ENCODE measurements around the gene SEC22A. TPM values are rescaled to one million over a fixed set of nuclear protein-coding genes. Genes with fewer than 3 reads are reported as not detected.

The SEC22A gene
- total and polyA plus RNA-seq, 5 donors from 2014 or later: 14.9 to 23.1 (median 20.1) TPM

DNA sequence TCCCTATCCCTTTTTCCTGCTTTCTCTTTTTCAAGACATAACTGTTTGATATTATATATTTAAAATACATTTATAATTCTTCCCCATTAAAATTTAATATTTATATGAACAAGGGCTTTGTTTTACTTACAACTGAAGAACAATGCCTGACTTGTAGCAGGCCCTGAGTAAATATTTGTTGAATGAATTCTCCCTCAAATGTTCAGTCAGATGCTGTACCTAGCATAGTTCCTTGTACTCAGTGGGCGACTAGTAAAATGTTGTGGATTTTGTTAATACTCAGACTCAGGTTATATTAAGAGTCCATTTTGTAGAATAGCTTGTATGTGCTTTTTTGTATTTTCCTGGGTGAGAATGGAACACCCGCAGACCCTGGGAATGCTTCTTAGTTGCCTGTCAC lies 69.1 kb downstream of the SEC22A start:
- peaks cover 2 to 13% (median 5%) of the 10 kb centered on the region in 4 donors for H3K4me1 Mint-ChIP-seq
- Histone ChIP-seq H3K27ac (ENCODE audit: insufficient read depth, low read length, poor library complexity, severe bottlenecking) (no peak overlapping the region), H3K4me1 (ENCODE audit: control insufficient read depth, insufficient read depth, low read length, poor library complexity, severe bottlenecking) (no peaks in the 10 kb centered on the region), H3K36me3 (ENCODE audit: control insufficient read depth, insufficient read depth, low read length) (peaks cover 17% of the 10 kb centered on the region), H3K9me3 (ENCODE audit: control insufficient read depth in 2 of 2, low read length in 2 of 2) (no peaks in the 10 kb centered on the region), H3K4me3 (ENCODE audit: low read depth, low read length) (no peak overlapping the region), H3K27me3 (ENCODE audit: control insufficient read depth, insufficient read depth, low read length) (no peaks in the 10 kb centered on the region)
- peaks cover 0 to 1% (median 0%) of the 10 kb centered on the region in 7 donors for H3K9me3 Mint-ChIP-seq
- no peak overlapping the region for H3K27ac Mint-ChIP-seq
- peaks cover 45% of the 10 kb centered on the region for H3K36me3 Mint-ChIP-seq
- no peaks in the 10 kb centered on the region for H3K27me3 Mint-ChIP-seq
- no peak for DNase-seq
- ATAC-seq (ENCODE audit: low read depth in 2 of 2): no peak
- no peak overlapping the region for H3K4me3 Mint-ChIP-seq

DNA sequence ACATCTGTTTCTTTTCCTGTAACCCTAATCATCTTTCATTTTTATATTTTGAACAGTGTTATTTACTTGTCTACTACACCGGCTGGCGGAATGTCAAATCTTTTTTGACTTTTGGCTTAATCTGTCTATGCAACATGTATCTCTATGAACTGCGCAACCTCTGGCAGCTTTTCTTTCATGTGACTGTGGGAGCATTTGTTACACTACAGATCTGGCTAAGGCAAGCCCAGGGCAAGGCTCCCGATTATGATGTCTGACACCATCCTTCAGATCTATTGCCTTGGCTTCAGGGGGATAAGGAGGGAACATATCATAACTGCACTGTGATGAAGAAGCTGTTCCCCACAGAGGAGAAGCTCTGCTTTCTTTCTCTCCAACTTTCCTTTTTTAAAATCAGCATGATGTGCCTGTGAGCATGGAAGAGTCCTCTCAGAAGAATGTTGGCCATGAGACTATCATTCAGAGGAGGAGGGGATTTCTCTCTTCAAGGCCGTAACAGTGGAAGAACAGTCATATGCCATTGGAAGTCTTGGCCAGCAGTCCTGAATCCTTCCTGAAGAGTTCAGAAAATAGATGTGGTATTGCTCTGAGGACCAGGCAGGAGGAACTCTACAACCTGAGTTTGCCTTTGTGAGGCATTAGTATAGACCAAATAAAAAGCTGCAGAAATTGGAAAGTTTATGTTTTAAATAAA lies 69.9 kb downstream of the SEC22A start:
- Histone ChIP-seq H3K4me3 (ENCODE audit: low read depth, low read length) (no peak overlapping the region), H3K27me3 (ENCODE audit: control insufficient read depth, insufficient read depth, low read length) (no peaks in the 10 kb centered on the region), H3K27ac (ENCODE audit: insufficient read depth, low read length, poor library complexity, severe bottlenecking) (no peak overlapping the region), H3K36me3 (ENCODE audit: control insufficient read depth, insufficient read depth, low read length) (peaks cover 17% of the 10 kb centered on the region), H3K4me1 (ENCODE audit: control insufficient read depth, insufficient read depth, low read length, poor library complexity, severe bottlenecking) (no peaks in the 10 kb centered on the region), H3K9me3 (ENCODE audit: control insufficient read depth in 2 of 2, low read length in 2 of 2) (no peaks in the 10 kb centered on the region)
- Mint-ChIP-seq H3K27me3 (no peaks in the 10 kb centered on the region), H3K4me3 (no peak overlapping the region), H3K9me3 (no peaks in the 10 kb centered on the region), H3K27ac (no peak overlapping the region), H3K36me3 (peaks cover 37% of the 10 kb centered on the region), H3K4me1 (peaks cover 0 to 5% (median 1%) of the 10 kb centered on the region in 4 donors)
- no peak for DNase-seq
- no peak for ATAC-seq (ENCODE audit: low read depth in 2 of 2)

GRCh38 chr3:123272547-123272946 lies 70.8 kb downstream of the SEC22A start:
- Mint-ChIP-seq H3K9me3 (no peaks in the 10 kb centered on the region), H3K27me3 (no peaks in the 10 kb centered on the region)
- no peak for DNase-seq

GRCh38 chr3:123275691-123276090 lies 73.9 kb downstream of the SEC22A start:
- Histone ChIP-seq H3K4me1 (ENCODE audit: control insufficient read depth, insufficient read depth, low read length, poor library complexity, severe bottlenecking) (no peaks in the 10 kb centered on the region), H3K27ac (ENCODE audit: insufficient read depth, low read length, poor library complexity, severe bottlenecking) (no peak overlapping the region), H3K36me3 (ENCODE audit: control insufficient read depth, insufficient read depth, low read length) (peaks cover 12% of the 10 kb centered on the region), H3K27me3 (ENCODE audit: control insufficient read depth, insufficient read depth, low read length) (no peaks in the 10 kb centered on the region), H3K4me3 (ENCODE audit: low read depth, low read length) (no peak overlapping the region), H3K9me3 (ENCODE audit: control insufficient read depth in 2 of 2, low read length in 2 of 2) (no peaks in the 10 kb centered on the region)
- no peak for DNase-seq
- peaks cover 23% of the 10 kb centered on the region for H3K36me3 Mint-ChIP-seq
- peaks cover 0 to 1% (median 0%) of the 10 kb centered on the region in 7 donors for H3K9me3 Mint-ChIP-seq
- no peak overlapping the region for H3K27ac Mint-ChIP-seq
- ATAC-seq (ENCODE audit: low read depth in 2 of 2): no peak
- H3K27me3 Mint-ChIP-seq: no peaks in the 10 kb centered on the region
- no peak overlapping the region for H3K4me3 Mint-ChIP-seq
- H3K4me1 Mint-ChIP-seq: peaks cover 0 to 2% (median 0%) of the 10 kb centered on the region in 4 donors

More at GRCh38 chr3:123272547-123272946, 70.8 kb downstream of the SEC22A start:
- H3K27ac Mint-ChIP-seq: no peak overlapping the region
- H3K4me3 ChIP-seq (ENCODE audit: low read depth, low read length): no peak overlapping the region
- H3K9me3 ChIP-seq (ENCODE audit: control insufficient read depth in 2 of 2, low read length in 2 of 2): no peaks in the 10 kb centered on the region
- no peak for ATAC-seq (ENCODE audit: low read depth in 2 of 2)
- H3K4me1 Mint-ChIP-seq: peaks cover 0 to 4% (median under 1%) of the 10 kb centered on the region in 4 donors
- no peaks in the 10 kb centered on the region for H3K4me1 ChIP-seq (ENCODE audit: control insufficient read depth, insufficient read depth, low read length, poor library complexity, severe bottlenecking)
- peaks cover 28% of the 10 kb centered on the region for H3K36me3 Mint-ChIP-seq
- no peak overlapping the region for H3K4me3 Mint-ChIP-seq
- H3K27me3 ChIP-seq (ENCODE audit: control insufficient read depth, insufficient read depth, low read length): no peaks in the 10 kb centered on the region
- no peak overlapping the region for H3K27ac ChIP-seq (ENCODE audit: insufficient read depth, low read length, poor library complexity, severe bottlenecking)
- H3K36me3 ChIP-seq (ENCODE audit: control insufficient read depth, insufficient read depth, low read length): peaks cover 17% of the 10 kb centered on the region

DNA sequence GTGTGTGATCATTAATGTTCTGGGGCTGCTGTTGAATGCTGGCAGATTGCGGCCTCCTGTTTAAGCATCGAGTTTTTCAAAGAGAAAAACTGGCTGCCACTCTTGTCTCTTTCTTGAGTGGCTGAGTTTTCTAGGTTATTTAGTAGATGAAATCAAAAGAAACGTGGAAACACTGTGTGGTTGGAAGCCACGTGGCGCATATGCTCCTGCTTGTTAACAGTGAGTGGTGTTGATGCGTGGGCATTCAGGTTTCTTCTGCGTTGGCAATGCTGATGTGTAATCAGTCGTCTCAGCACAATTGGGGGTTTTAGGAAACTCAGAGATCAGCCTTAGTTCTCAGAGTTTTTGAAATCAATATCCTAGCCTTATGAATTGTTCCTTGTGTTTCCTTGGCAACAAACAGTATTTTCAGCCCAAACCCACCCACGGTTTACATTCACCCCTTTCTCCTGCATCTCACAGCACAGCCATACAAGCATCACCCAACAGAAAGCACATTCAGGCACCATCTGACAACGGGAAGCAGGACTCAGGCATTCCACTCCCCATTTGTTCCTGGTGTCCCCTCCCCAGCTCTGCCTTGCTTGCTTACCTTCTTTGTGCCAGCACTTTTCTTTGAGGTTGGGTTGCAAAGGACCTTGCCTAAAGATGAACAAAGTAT lies 74.7 kb downstream of the SEC22A start:
- Histone ChIP-seq H3K27ac (ENCODE audit: insufficient read depth, low read length, poor library complexity, severe bottlenecking) (no peak overlapping the region), H3K36me3 (ENCODE audit: control insufficient read depth, insufficient read depth, low read length) (peaks cover 11% of the 10 kb centered on the region), H3K4me1 (ENCODE audit: control insufficient read depth, insufficient read depth, low read length, poor library complexity, severe bottlenecking) (no peaks in the 10 kb centered on the region), H3K9me3 (ENCODE audit: control insufficient read depth in 2 of 2, low read length in 2 of 2) (no peaks in the 10 kb centered on the region), H3K4me3 (ENCODE audit: low read depth, low read length) (no peak overlapping the region), H3K27me3 (ENCODE audit: control insufficient read depth, insufficient read depth, low read length) (no peaks in the 10 kb centered on the region)
- DNase-seq: no peak
- H3K27ac Mint-ChIP-seq: no peak overlapping the region
- peaks cover 0 to 2% (median 0%) of the 10 kb centered on the region in 4 donors for H3K4me1 Mint-ChIP-seq
- peaks cover 0 to 1% (median 0%) of the 10 kb centered on the region in 7 donors for H3K9me3 Mint-ChIP-seq
- no peaks in the 10 kb centered on the region for H3K27me3 Mint-ChIP-seq
- peaks cover 27% of the 10 kb centered on the region for H3K36me3 Mint-ChIP-seq
- H3K4me3 Mint-ChIP-seq: no peak overlapping the region
- ATAC-seq (ENCODE audit: low read depth in 2 of 2): no peak

DNA sequence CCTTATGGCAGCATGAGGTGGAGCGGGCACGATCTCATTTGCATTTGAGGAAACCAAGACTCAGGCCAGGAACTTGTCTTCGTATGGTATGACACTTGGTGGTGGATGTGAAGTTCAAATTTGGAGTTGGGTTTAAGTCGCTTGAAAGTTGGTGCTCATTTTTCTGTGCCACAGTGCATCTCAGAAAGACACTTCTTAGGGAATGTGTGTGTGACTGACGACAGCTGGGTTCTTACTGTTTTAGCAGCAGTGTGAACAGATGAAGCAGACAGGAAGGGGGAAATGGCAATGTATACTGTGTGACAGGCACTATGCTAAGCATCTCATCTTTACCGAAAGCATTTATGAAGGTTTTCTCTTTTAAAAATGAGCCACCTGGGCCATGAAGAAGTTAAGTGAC lies 75.4 kb downstream of the SEC22A start:
- Histone ChIP-seq H3K27me3 (ENCODE audit: control insufficient read depth, insufficient read depth, low read length) (no peaks in the 10 kb centered on the region), H3K4me1 (ENCODE audit: control insufficient read depth, insufficient read depth, low read length, poor library complexity, severe bottlenecking) (no peaks in the 10 kb centered on the region), H3K27ac (ENCODE audit: insufficient read depth, low read length, poor library complexity, severe bottlenecking) (no peak overlapping the region), H3K36me3 (ENCODE audit: control insufficient read depth, insufficient read depth, low read length) (peaks cover 4% of the 10 kb centered on the region), H3K4me3 (ENCODE audit: low read depth, low read length) (no peak overlapping the region), H3K9me3 (ENCODE audit: control insufficient read depth in 2 of 2, low read length in 2 of 2) (no peaks in the 10 kb centered on the region)
- ATAC-seq (ENCODE audit: low read depth in 2 of 2): no peak
- peaks cover 0 to 1% (median 0%) of the 10 kb centered on the region in 7 donors for H3K9me3 Mint-ChIP-seq
- H3K27ac Mint-ChIP-seq: no peak overlapping the region
- peaks cover 27% of the 10 kb centered on the region for H3K36me3 Mint-ChIP-seq
- no peaks in the 10 kb centered on the region for H3K27me3 Mint-ChIP-seq
- DNase-seq: no peak
- peaks cover 0 to 2% (median 0%) of the 10 kb centered on the region in 4 donors for H3K4me1 Mint-ChIP-seq
- H3K4me3 Mint-ChIP-seq: no peak overlapping the region

DNA sequence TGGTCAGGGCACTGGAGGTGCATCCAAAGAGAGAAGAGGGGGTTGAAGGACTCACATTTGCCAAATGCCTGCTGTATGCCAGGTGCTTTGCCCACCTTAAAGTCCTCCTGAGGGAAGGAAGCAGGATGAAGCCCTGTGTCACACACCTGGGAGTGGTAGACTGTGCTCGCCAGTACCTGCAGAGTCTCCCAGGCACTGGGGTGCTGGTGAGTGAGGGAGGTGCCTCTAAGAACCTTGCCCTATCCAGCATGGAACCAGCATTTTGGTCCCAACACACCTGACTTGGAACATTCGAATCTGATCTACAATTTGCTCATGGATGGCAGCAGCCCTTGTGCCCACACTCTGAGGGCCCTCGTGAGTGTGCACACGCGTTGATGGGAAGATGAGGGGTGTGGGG lies 76.7 kb downstream of the SEC22A start:
- no peaks in the 10 kb centered on the region for H3K4me1 ChIP-seq (ENCODE audit: control insufficient read depth, insufficient read depth, low read length, poor library complexity, severe bottlenecking)
- H3K4me3 ChIP-seq (ENCODE audit: low read depth, low read length): no peak overlapping the region
- H3K4me1 Mint-ChIP-seq: peaks cover 0 to 2% (median 0%) of the 10 kb centered on the region in 4 donors
- no peaks in the 10 kb centered on the region for H3K27me3 ChIP-seq (ENCODE audit: control insufficient read depth, insufficient read depth, low read length)
- no peaks in the 10 kb centered on the region for H3K9me3 ChIP-seq (ENCODE audit: control insufficient read depth in 2 of 2, low read length in 2 of 2)
- peaks cover 0 to 1% (median 0%) of the 10 kb centered on the region in 7 donors for H3K9me3 Mint-ChIP-seq
- H3K36me3 Mint-ChIP-seq: peaks cover 19% of the 10 kb centered on the region
- no peak for DNase-seq
- no peaks in the 10 kb centered on the region for H3K36me3 ChIP-seq (ENCODE audit: control insufficient read depth, insufficient read depth, low read length)
- no peak overlapping the region for H3K27ac ChIP-seq (ENCODE audit: insufficient read depth, low read length, poor library complexity, severe bottlenecking)
- no peaks in the 10 kb centered on the region for H3K27me3 Mint-ChIP-seq
- no peak for ATAC-seq (ENCODE audit: low read depth in 2 of 2)
- H3K27ac Mint-ChIP-seq: no peak overlapping the region
- no peak overlapping the region for H3K4me3 Mint-ChIP-seq
